ENCODE measurements around the gene FBXL16.

The FBXL16 gene

DNA sequence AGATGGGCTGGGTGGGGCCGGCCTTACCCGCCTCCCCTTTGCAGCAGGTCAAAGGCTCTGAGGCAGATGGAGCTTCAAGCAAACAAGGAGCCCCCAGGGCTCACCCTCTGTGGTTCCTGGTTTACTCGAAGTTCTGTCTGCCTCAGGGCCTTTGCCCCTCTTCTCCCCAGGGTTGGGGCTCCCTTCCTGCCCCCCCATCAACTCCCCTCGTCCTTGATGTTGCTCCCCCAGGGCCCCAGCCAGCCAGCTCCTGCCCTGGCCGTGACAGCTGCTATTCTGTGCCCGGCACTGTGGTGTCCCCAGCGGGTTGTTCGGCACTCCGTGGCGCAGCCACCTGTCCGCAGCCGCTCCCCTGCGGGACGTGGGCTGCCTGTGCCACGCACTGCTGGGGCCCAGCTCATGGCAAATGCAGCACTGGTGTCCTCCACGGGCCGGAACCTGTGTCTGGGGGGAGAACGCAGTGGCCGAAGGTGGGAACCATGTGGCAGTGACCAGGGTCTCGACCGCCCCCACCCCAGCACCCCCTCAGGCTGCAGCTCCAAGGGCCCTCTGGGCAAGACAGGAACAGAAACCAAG is 5.0 kb upstream of the FBXL16 start:
- TF ChIP-seq, protein P1, sequence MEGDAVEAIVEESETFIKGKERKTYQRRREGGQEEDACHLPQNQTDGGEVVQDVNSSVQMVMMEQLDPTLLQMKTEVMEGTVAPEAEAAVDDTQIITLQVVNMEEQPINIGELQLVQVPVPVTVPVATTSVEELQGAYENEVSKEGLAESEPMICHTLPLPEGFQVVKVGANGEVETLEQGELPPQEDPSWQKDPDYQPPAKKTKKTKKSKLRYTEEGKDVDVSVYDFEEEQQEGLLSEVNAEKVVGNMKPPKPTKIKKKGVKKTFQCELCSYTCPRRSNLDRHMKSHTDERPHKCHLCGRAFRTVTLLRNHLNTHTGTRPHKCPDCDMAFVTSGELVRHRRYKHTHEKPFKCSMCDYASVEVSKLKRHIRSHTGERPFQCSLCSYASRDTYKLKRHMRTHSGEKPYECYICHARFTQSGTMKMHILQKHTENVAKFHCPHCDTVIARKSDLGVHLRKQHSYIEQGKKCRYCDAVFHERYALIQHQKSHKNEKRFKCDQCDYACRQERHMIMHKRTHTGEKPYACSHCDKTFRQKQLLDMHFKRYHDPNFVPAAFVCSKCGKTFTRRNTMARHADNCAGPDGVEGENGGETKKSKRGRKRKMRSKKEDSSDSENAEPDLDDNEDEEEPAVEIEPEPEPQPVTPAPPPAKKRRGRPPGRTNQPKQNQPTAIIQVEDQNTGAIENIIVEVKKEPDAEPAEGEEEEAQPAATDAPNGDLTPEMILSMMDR (IDR thresholded peaks at IDR 0.05; ENCODE audit: insufficient read depth, missing control alignments): no peak
- FAIRE-seq (no peak), DNase-seq (ENCODE audit: insufficient read length, low spot score) (no peak)

DNA sequence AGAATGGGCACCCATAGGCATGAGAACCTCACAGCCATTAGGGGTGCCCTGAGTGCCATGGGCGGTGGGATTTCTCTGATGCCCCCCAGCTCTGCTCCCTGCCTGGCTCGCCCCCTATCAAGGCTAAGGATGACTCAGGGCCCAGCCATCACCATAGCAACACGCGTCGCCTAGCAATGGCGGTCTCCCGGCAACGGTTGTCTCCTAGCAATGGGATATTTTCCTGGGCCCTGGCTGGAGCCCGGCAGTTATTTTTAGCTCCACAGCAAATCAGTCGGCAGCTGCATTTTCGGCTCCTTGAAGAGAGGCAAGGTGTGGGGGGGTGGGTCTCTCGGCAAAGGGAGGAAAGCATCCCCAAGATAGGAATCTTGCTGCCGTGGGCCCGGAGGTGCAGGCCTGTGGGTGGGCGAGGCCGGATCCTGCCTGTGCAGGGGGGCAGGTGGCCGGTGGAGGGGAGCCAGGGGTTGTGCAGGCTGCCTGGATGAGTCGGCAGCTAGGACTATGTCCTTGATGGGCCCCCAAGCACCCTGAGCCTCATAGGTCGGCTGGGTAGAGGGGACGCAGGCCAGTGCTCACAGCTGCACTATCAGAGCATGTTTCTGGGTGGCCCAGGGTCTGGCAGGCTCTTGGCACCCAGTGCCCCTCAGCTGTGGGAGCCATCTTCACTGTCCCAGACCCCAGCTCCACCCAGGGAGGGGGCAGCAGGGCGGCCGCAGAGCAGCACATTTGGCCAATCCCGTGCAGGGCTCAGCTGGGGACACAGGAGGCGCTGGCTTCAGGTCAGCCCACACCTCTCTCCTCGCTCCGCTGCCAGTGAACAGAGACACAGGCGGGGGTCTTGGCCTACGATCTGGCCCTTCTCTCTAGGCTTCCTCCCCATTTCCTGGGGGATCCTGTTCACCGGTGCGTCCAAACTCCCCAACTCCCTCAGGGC is 4.2 kb upstream of the FBXL16 start:
- DNase-seq (ENCODE audit: insufficient read length, low spot score): peak; percentile 96
- FAIRE-seq: no peak
- TF ChIP-seq, protein P1 (IDR thresholded peaks at IDR 0.05; ENCODE audit: insufficient read depth, missing control alignments): no peak

DNA sequence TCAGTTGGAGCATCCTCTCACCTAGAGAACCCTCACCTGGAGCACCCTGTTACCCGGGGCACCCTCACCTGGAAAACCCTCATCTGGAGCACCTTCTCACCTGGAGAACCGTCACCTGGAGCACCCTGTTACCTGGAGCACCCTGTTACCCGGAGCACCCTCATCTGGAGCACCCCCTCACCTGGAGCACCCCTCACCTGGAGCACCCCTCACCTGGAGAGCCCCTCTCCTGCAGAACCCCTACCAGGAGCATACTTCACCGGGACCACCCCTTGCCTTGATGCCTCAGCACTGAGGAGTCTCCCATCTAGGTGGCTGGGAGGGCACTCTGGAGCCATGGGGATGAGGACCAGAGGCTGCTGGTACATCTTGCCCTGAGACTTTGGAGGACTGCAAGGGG is 3.4 kb upstream of the FBXL16 start:
- DNase-seq (ENCODE audit: insufficient read length, low spot score): no peak
- TF ChIP-seq, protein P1 (IDR thresholded peaks at IDR 0.05; ENCODE audit: insufficient read depth, missing control alignments): no peak
- no peak for FAIRE-seq

DNA sequence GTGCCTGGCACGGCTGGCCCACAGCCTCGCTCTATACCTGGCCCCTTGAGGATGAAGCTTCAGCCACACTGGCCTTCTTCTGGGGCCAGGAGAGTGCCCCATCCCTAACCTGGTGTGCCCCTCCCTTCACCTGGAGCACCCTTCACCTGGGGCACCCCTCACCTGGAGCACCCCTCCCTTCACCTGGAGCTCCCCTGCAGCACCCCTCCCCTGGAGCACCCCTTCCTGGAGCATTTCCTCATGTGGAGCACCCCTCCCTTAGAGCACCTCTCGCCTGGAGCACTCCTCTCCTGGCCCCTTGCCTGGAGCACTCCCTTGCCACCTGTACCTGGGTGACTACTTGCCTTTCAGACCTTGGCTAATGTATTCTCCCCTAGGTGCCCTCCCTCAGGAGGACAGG is 2.4 kb upstream of the FBXL16 start:
- DNase-seq (ENCODE audit: insufficient read length, low spot score) (no peak), FAIRE-seq (no peak)
- TF ChIP-seq, protein P1 (IDR thresholded peaks at IDR 0.05; ENCODE audit: insufficient read depth, missing control alignments): no peak

DNA sequence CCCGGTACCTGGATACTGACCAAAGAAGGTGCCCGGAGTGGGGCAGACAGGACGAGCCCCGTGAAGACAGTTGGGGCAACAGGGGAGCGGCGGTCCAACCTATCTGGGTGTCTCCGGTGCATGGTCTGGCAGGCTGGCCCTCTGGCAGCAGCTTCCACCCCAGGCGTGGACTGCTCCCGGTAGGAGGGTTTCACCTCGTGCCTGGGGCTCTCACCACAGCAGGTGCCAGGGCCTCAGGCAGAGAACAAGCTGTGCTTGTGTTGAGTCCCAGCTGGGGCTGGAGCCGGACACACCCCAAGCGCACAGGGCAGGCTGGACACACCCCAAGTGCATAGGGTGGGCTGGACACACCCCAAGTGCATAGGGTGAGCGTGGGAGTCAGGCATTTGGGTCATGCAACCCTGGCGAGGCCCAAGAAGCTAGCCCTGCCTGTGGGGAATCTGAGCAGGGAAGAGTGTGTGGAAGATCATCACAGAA is 1.5 kb upstream of the FBXL16 start:
- DNase-seq (ENCODE audit: insufficient read length, low spot score) (no peak), FAIRE-seq (no peak)
- TF ChIP-seq, protein P1 (IDR thresholded peaks at IDR 0.05; ENCODE audit: insufficient read depth, missing control alignments): no peak

DNA sequence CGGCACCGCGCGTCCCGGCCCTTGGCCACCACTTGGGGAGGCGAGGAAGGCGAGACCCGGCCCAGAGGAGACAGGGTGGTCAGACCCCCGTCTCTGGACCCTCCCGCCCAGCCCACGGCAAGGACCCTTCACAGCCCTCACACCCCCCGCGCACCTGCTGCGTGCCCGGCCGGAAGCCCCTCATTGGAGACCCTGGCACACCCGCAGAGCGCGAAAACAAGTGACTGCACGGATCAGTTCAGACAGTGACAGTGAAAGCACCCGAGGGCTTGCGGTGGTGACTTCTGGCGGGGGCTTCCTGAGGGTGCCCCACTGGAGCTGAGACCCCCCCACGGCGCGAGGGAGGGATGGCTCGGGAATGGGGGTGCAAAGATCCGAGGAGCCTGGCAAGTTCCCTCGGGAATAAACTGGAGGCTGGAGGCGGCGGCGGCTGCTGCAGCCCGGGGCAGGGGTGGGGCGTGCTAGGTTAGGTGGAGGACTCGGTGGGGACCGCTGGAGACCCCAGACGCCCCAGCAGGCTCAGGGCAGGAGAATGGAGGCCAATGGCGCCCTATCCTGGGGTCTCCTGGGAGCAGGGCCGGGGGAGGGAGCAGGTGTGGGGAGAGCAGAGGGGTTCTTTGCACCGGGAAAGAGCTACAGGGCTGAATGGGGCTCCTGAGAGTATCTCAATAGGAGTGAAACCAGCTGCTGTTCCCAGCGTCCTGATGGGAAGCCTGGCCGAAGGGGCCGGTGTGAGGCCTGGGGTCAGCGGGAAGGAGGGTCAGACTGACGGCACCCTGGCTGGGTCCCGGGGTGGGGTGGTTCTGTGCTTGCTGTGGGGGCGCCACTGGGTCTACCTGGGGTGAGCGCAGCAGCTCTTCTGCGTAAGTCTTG is 824 bp upstream of the FBXL16 start:
- FAIRE-seq: no peak
- no peak for DNase-seq (ENCODE audit: insufficient read length, low spot score)
- TF ChIP-seq, protein P1 (IDR thresholded peaks at IDR 0.05; ENCODE audit: insufficient read depth, missing control alignments): no peak

All from D721Med (cell line).